GM21723 (cell line): Measurements from ENCODE around the gene VPS54.
"Not testable (repeated sequence)": the region's sequence is repeated elsewhere in the genome, so short reads cannot be mapped to it uniquely, and the experiment has no call there.

ENCODE experiments used
- ATAC-seq: cut with Tn5 transposase; IDR thresholded peaks from one replicate; pipeline ENCODE4 v1.9.1; 2021; ENCODE audit warnings: mild to moderate bottlenecking, moderate library complexity; ENCODE audit not compliant: unreplicated experiment

VPS54 gene

GRCh38 chr2:63994329-63995070 lies 24.7 kb downstream of the VPS54 start:
- not testable (repeated sequence) for ATAC-seq

DNA sequence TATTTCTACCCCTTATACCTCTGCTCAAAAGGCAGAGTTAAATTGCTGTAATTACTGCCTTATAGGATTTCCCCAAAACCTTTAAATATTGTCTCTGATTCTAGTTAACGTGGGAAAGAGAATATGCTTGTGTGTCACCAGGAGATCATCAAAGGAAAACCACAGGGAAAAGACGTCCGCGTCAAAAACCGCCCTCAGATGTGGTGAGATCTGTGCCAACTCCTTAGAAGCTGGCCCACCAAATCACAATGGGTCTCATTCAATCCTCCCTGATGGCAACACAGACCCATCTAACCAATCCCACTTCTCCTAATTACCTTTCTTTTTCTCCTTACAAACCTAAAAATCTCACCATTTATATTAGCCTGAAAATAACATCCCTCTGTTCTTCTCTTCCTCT lies 25.4 kb downstream of the VPS54 start:
- no peak for ATAC-seq

DNA sequence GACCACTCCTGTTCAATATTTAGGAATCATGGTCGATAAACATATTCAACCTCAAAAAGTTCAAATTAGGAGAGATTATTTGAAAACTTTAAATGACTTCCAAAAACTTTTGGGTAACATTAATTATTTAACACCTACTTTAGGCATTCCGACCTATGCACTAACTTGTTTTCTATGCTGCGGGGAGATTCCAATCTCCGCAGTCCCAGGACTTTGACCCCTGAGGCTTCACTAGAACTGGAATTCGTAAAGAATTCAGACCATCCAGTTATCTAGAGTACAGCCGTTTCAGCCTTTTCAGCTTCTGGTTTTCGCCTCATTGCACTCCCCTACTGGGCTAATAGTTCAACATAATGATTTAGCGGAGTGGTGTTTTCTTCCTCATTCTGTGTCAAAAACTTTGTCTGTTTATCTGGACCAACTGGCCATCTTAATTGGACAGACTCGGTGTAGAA lies 26.1 kb downstream of the VPS54 start:
- not testable (repeated sequence) for ATAC-seq

GRCh38 chr2:63992061-63992685 lies 27.1 kb downstream of the VPS54 start:
- ATAC-seq = no peak

GRCh38 chr2:63991173-63991999 lies 27.8 kb downstream of the VPS54 start:
- not testable (repeated sequence) for ATAC-seq

GRCh38 chr2:63990072-63990471 lies 29.2 kb downstream of the VPS54 start:
- ATAC-seq = no peak

DNA sequence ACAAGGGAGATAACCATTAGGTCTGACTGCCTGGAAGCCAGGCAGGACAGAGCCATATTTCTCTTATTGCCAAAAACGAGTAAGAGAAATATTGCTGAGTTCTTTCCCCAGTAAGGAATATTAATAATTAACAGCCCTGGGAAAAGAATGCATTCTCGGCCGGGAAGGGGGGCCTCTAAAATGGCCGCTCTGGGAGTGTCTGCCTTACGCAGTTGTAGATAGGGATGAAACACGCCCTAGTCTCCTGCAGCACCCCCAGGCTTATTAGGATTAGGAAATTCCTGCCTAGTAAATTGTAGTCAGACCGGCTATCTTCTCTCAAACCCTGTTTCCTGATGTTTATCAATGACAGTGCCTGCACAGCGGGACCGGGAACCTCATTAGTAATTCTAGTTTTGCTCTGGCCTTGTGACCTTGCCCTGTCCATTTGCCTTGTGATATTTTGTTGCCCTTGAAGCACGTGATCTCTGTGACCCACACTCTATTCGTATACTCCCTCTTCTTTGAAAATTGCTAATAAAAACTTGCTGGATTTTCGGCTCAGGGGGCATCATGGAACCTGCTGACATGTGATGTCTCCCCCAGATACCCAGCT lies 30.3 kb downstream of the VPS54 start:
- not testable (repeated sequence) for ATAC-seq

DNA sequence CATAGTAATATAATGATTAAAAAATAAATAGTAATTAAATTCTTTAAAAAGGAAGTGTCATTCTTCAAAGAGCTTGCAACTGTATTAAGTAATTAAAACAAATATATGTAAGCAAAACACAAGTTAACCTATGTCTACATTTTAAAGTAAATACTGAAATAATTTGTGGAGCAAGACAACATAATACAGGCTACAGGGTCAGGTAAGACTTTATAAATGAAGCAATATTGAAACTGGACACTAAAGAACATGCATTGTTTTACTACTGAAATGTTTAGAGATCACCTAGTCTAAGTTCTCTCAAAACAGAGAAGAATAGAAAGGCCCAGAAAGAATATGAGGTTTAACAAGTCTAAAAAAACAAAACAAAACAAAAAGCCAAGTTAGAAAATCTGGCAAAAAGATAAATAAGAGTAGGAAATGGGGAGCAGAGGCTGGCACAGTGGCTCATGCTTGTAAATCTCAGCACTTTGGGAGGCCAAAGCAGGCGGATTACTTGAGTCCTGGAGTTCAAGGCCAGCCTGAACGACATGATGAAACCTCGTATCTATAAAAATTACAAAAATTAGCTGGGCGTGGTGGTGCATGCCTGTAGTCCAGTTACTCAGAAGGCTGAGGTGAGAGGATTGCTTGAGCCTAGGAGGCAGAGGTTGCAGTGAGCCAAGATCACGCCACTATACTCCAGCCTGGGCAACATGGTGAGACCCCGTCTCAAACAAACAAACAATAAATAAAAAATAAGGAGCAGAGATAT lies 34.4 kb downstream of the VPS54 start:
- ATAC-seq = no peak

GRCh38 chr2:63983986-63984605 lies 35.1 kb downstream of the VPS54 start:
- no peak for ATAC-seq

DNA sequence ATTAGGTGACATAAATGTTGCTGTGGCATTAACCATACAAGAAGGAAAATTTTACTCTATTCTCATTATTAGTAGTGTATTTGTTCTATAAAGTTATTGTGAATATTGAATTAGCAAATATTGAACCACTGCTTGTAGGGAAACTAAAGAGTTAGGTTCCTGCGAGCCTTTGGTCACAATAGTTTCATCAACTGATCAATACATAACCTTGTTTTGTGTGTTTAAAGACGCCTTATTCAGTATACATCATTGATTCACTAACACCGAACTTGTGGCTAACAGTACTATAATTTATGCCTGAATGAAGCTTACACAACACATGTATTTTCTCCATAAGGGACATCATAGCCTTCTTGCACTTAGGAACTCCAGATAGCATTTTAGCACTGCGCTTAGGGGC lies 36.9 kb downstream of the VPS54 start:
- ATAC-seq = no peak

DNA sequence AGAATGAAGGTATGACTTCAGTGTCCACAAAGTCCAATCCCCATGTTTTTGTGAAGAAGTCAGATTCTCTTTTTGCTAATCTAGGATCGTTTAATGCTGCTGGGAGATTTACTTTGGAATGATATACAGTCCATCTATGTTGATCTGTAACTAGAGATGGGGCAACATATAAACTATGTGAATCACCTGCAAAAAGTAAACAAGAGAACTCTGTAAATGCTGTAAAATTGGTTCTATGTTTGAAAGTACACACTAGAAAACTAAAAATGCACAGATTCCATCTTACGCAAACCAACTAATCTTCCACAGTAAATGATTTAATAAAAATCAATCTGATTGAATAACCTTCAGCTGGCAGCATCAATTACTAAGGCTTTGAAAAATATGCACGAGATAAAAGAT lies 37.5 kb downstream of the VPS54 start:
- ATAC-seq = no peak

DNA sequence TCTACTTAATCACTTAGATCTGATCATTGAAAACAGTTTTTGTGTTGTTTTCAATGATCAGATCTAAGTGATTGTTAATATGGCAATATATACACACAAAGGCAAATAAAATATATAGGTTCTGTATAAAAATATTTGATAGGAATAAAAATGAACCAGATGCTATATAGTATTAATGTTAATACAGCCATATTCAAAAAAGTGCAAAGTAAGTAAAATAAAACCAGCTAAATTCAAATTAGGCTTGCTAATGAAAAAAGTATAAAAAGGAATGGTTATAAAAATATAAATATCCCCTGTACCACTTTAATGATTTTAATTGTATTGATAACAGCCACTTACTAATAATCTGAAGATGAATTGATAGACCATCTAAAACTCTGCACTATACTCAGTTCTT lies 38.4 kb downstream of the VPS54 start:
- ATAC-seq = no peak

DNA sequence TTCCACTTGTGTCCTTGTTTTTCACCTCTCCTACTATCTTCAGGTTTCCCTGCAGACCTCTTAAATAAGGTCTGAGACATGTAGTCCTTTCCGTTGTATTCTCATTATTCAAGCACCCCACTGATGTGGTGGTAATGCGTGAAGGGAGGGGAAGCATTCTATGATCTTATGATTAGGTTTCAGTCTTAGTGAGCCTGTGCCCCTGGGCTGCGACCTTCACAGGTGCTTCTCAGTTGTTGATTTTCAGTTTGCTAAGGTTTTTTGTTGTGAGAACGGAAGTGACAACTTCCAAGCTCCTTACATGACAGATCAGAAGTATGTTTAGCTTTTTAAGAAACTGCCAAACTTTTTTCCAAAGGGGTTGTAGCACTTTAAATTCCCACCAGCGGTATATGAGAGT lies 41.3 kb downstream of the VPS54 start:
- peak; percentile 98 for ATAC-seq

GRCh38 chr2:63976125-63976510 lies 43.1 kb downstream of the VPS54 start:
- no peak for ATAC-seq

DNA sequence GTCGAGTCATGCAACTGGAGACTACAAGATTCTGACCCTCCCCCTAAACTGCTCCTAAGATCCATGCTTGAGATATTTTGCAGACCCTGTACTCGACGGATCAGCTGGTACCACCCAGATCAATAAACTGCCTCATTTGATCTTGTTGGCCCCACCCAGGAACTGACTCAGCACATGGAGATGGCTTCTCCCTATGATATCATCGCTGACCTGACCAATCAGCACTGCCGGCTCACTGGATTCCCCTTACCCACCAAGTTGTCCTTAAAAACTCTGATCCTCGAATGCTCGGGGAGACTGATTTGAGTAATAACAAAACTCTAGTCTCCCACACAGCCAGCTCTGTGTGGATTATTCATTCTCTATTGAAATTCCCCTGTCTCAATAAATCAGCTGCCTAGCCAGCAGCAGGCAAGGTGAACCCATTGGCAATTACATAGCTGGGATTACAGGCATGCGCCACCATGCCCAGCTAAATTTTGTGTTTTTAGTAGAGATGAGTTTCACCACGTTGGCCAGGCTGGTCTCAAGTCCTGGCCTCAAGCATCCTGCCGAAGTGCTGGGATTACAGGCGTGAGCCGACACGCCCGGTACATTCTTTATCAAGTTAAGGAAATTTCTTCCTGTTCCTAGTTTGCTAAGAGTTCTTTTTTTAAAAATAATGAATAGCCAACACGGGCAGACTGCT lies 43.6 kb downstream of the VPS54 start:
- ATAC-seq = no peak

DNA sequence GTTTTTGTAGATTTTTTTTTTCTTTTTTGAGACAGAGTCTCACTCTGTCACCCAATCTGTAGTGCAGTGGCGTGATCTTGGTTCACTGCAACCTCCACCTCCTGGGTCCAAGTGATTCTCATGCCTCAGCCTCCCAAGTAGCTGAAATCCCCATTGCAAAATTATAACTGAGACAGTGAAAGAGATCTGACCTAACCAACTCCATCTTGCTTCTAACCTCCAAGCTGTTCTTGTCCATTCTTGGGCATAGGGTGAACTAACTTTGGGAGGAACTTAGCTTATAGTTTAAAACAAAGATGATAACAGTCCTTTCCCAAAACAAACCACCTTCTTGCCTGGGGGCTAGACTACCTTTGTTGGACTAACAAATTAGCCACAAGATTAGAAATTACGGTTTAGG lies 44.2 kb downstream of the VPS54 start:
- ATAC-seq = not testable (repeated sequence)

GRCh38 chr2:63962186-63962585 lies 57.0 kb downstream of the VPS54 start:
- no peak for ATAC-seq

GRCh38 chr2:63950414-63950813 lies 68.8 kb downstream of the VPS54 start:
- ATAC-seq = no peak

GRCh38 chr2:63942788-63943187 lies 76.4 kb downstream of the VPS54 start:
- ATAC-seq = no peak

DNA sequence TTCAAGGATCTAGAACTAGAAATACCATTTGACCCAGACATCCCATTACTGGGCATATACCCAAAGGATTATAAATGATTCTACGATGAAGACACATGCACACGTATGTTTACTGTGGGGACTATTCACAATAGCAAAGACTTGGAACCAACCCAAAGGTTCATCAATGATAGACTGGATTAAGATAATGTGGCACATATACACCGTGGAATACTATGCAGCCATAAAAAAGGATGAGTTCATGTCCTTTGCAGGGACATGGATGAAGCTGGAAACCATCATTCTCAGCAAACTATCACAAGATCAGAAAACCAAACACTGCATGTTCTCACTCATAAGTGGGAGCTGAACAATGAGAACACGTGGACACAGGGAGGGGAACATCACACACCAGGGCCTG lies 87.1 kb downstream of the VPS54 start:
- not testable (repeated sequence) for ATAC-seq
